Measurements from ENCODE around the gene SUSD5.

DNA sequence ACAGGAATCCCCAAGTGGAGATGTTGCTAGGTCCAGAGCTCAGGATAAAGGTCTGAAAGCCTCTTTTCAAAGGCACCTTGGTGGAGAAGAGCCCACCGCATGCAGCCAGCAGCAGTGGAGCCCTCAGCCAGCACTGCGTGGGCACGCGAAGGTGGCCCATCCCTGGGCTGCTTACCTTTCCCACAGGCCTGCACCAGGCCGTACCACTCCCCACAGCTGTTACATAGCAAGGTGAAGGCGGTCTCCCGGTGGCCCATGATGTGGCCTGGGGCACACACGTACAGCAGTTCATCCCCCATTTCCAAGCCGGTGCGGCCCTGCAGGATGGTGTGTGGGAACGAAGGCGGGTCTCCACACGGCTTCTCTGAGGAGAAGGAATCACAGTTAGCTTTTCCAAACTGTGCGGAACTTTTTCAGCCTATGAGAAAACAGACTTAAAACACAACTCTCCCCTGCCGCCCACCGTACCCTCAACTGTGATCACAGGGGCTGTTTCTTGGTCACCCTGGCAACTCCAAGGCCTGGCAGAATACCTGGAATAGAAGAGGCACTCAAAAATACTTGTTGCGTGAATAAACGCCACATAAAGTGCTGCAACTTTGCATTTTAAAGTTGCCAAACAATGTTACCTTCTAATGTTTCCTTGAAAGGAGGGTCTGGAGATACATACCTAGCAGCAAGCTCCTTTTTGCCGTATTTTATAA is 43.7 kb downstream of the SUSD5 start:
- TF ChIP-seq, protein P1, sequence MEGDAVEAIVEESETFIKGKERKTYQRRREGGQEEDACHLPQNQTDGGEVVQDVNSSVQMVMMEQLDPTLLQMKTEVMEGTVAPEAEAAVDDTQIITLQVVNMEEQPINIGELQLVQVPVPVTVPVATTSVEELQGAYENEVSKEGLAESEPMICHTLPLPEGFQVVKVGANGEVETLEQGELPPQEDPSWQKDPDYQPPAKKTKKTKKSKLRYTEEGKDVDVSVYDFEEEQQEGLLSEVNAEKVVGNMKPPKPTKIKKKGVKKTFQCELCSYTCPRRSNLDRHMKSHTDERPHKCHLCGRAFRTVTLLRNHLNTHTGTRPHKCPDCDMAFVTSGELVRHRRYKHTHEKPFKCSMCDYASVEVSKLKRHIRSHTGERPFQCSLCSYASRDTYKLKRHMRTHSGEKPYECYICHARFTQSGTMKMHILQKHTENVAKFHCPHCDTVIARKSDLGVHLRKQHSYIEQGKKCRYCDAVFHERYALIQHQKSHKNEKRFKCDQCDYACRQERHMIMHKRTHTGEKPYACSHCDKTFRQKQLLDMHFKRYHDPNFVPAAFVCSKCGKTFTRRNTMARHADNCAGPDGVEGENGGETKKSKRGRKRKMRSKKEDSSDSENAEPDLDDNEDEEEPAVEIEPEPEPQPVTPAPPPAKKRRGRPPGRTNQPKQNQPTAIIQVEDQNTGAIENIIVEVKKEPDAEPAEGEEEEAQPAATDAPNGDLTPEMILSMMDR (conservative IDR thresholded peaks at IDR 0.05; ENCODE audit: low read depth, low read length): no peak
- no peak for TF ChIP-seq RAD21 (IDR thresholded peaks at IDR 0.05; ENCODE audit: low read length)

Data from IMR-90 (cell line).